Measurements from ENCODE around the gene MASP1.

Gene MASP1, protein sequence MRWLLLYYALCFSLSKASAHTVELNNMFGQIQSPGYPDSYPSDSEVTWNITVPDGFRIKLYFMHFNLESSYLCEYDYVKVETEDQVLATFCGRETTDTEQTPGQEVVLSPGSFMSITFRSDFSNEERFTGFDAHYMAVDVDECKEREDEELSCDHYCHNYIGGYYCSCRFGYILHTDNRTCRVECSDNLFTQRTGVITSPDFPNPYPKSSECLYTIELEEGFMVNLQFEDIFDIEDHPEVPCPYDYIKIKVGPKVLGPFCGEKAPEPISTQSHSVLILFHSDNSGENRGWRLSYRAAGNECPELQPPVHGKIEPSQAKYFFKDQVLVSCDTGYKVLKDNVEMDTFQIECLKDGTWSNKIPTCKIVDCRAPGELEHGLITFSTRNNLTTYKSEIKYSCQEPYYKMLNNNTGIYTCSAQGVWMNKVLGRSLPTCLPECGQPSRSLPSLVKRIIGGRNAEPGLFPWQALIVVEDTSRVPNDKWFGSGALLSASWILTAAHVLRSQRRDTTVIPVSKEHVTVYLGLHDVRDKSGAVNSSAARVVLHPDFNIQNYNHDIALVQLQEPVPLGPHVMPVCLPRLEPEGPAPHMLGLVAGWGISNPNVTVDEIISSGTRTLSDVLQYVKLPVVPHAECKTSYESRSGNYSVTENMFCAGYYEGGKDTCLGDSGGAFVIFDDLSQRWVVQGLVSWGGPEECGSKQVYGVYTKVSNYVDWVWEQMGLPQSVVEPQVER

DNA sequence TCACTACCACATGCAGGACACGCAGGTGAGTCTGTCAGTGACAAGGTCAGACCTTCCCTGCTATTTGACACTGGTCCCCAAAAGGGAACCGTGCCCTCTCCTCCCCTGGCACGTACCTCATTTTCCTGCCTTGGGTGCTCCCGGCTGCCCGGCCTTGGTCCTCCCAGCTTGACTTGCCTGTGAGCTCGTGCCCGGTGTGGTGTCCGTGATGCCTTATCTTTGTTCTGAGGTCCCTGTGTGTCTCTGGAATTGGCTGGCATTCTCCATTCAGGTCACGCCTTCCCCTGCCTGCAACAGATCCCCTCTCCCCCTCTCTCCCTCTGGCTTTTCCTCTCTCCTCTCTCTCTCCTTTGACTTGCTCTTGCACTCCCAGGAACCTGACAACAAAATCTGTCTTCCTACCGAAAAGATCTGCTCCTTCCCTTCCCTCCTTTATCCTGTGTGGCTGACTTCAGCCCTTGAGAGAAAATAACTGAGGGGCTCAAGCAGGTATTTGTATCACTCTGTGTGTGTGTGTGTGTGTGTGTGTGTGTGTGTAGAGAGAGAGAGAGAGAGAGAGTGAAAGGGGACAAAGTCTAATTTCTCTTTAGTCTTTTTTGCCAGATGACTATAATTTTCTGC lies at the start of gene MASP1:
MASP1 (minus strand) TSS at position 226 of the 621 bp plus-strand sequence; CDS start at position 121, 105 bp downstream.
- DNase-seq: no peak

GRCh38 chr3:187340578-187340977 lies 49.0 kb upstream of the MASP1 start:
- DNase-seq: no peak

DNA sequence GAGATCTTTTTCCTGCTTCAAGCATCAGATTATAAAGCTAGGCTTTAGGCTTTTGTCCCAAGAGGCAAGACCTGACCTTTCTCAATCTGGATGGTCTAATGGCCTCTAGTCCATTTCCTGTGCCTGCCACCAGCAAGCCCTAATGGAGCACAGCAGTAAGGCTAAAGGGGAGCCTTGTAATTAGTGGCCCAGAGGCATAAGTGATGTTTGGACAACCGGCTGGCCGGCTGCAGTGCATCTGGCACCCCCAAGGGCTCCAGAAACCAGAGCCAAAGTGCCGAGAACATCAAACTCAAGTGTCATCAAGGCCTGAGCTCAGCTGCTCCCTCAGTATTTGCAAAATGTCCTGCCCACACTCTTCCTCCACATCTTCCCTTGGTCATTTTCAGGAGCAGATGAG lies 44.8 kb upstream of the MASP1 start:
- DNase-seq: no peak

DNA sequence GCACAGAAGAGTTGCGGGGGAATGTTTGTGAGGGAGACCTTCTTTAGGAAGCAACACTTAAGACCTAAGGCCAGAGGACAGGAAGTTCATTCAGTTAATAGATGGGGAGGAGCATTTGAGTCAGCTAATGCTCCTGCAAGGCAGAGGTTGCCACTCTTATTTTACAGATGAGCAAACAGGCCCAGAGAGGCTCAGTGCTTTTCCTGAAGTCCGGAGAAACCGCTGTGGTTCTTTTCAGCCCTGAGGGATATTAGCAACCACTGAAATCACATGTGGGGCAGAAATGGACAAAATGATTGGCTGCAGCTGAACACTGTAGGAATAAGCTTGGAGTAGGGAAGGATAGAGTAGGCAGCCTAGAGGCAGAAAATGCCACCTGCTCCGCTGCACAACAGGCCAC lies 43.4 kb upstream of the MASP1 start:
- no peak for DNase-seq

GRCh38 chr3:187328691-187329090 lies 37.2 kb upstream of the MASP1 start:
- DNase-seq: no peak

DNA sequence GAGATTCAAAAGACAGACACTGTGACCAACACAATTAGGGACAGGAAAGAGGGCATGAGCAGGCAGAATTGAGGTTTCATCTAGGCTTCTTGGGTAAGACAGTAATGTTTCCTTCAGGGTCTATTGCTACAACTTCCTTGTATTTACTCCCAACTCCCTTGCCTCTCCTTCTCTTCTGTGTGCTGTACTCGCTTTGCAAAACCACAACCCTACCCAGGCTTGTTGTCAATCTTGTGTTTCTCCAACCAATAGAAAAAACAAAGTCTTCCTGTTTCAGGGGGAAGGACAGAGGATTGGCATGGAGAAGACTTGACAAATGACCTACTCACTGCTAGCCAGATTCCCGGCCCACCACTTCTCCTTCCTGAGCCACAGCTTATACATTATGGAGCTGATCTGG lies 36.3 kb upstream of the MASP1 start:
- DNase-seq: no peak

DNA sequence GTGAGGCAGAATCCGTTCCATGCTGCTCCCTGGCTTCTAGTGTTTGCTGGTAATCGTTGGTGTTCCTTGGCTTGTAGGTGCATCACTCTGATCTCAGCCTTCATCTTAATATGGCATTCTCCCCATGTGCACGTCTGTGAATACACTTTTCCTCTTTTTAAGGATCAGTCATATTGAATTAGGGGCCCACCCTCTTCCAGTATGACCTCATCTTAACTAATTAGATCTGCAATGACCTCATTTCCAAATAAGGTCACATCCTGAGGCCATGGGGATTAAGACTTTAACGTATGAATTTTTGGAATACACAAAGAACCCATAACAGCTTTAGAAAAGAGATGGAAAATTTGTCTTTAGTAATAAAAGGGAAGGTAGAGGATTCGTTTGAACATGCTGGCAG lies 34.1 kb upstream of the MASP1 start:
- DNase-seq: no peak

GRCh38 chr3:187323091-187323490 lies 31.6 kb upstream of the MASP1 start:
- no peak for DNase-seq

DNA sequence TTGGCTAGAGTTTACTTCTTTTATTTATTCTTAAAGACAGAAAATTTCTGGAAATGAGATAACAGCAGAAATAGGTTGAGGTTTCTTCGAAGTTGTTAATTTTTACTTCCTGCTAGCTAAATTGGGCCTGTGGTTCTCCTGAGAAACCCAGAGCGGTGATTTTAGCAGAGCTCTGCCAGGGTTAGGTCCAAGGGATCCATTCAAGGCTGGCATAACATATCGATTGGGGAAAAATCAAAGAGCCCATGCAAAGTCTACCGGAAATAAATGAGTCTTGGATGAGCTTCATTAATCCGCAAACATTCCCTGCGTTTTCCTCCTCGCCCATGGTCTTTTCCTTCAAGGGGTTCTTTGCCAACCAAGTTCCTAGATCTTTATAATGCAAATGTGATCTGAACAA lies 30.8 kb upstream of the MASP1 start:
- no peak for DNase-seq

DNA sequence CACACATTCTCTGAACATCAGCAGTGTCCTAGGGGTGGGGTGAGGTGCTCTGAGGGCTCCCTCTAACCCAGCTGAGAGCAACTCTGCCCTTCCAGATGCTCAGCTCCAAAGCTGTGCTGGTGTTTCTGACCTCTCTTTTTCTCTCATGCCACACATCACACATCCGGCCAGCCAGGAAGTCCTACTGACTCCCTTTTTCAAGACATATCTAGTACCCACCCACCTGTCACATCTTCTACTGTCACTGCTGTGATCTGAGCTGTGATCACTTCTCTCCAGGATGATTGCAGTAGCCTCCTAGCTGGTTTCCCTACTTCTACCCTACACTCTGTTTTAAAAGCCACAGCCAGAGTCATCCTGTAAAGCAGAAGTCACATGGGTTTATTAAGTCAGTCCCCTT lies 30.2 kb upstream of the MASP1 start:
- no peak for DNase-seq

GRCh38 chr3:187319699-187320302 lies 28.3 kb upstream of the MASP1 start:
- peak; percentile 19 for DNase-seq

GRCh38 chr3:187318819-187319616 lies 27.5 kb upstream of the MASP1 start:
- DNase-seq: no peak

DNA sequence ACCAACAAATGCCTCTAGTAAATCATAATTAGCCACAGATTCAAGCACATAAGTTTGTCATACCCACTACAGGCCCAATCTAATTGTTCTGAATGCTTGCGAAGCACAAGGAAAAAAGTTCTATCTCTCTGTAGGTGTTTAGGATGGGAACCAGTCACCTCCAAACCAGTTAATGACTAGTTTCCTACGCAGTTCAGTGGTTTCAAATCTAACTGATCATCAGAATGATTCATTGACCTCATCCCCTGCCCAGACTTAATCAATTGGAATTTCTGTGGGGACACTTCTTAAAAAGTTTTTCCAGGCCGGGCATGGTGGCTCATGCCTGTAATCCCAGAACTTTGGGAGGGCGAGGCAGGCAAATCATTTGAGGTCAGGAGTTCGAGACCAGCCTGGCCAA lies 24.3 kb upstream of the MASP1 start:
- no peak for DNase-seq

GRCh38 chr3:187314176-187314575 lies 22.6 kb upstream of the MASP1 start:
- DNase-seq: no peak

GRCh38 chr3:187310954-187311470 lies 19.5 kb upstream of the MASP1 start:
- DNase-seq: no peak

- DNase-seq: no peak
Measured at GRCh38 chr3:187310226-187310625, 18.7 kb upstream of the MASP1 start.

GRCh38 chr3:187305881-187306280 lies 14.3 kb upstream of the MASP1 start:
- no peak for DNase-seq

GRCh38 chr3:187299611-187300010 lies 8.1 kb upstream of the MASP1 start:
- no peak for DNase-seq

GRCh38 chr3:187296911-187297310 lies 5.4 kb upstream of the MASP1 start:
- no peak for DNase-seq

GRCh38 chr3:187296058-187296457 lies 4.5 kb upstream of the MASP1 start:
- no peak for DNase-seq

- no peak for DNase-seq
Measured at GRCh38 chr3:187295316-187296034, 3.9 kb upstream of the MASP1 start.
